NCI-H128 (cell line): ENCODE data around the gene ACSF3.
"Not testable (repeated sequence)": the region's sequence is repeated elsewhere in the genome, so short reads cannot be mapped to it uniquely, and the experiment has no call there.

Source experiments
- DNase-seq: peaks from one replicate; lab custom pipeline; 2025; ENCODE audit not compliant: unreplicated experiment; lab: John Stamatoyannopoulos, UW

ACSF3 gene

DNA sequence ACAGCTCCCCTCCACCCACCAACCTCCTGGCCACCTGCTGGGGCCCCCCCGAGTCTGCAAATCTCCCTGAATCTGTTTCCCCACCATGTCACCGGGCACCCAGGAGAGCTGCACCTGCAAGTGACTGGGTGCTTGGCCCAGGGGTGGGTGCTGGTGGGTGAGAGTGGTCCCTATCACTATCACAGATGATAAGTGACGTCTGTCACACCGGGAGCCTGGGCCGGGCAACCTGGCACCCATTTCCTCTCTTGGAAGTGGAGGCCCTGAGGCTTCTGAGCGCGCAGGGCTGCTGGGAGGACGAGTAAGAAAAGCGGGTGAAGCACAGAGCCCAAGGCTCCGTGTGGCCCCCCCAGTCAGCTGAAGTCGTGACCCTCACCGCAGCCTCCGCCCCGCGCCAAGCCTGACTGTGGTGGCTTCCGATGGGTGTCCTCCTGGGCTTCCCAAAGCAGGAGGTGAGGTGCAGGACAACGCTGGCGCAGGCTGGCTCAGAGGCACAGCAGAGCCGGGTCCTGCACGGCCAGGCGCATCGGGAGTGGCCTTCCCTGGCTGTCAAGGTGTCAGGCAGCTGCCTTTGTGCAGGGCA, 21.0 kb upstream of the ACSF3 start:
- DNase-seq = no peak

DNA sequence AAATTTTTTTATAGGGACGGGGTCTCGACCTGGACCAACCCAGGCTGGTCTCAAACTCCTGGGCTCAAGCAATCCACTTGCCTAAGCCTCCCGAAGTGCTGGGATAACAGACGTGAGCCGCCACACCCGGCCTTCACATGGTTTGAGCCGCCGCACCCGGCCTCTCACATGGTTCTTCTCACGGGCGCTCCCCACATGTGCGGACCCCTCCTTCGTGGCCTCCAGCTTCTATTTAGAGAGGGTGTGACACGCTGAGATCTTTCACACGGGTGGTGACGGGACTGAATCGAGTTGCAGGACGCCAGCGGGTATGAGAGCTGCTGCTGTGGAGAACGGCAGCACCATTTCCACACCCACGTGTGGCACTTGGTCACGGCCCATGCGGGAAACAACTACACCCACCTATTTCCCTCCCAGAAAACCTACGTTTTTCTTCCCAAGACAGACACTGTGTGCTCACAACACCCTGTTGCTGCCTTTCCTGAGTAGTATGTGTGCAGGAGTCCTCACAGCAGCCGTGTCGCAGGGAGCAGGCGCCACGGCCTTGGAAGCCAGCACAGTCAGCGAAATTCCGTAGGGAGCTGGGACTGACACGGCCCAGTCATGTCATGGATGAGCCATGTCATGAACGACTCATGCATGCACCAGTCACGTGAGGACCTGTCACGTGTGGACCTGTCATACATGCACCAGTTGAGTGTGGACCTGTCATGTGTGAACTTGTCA, 20.1 kb upstream of the ACSF3 start:
- DNase-seq = no peak

DNA sequence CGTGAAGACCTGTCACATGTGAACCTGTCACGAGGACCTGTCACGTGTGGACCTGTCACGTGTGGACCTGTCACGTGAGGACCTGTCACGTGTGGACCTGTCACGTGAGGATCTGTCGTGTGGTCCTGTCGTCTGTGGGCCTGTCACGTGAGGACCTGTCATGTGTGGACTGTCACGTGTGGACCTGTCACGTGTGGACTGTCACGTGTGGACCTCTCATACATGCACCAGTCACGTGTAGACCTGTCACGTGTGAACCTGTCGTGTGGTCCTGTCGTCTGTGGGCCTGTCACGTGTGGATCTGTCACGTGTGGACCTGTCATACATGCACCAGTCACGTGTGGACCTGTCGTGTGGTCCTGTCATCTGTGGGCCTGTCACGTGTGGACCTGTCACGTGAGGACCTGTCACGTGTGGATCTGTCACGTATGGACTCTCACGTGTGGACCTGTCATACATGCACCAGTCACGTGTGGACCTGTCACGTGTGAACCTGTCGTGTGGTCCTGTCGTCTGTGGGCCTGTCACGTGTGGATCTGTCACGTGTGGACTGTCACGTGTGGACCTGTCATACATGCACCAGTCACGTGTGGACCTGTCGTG, 19.5 kb upstream of the ACSF3 start:
- not testable (repeated sequence) for DNase-seq

DNA sequence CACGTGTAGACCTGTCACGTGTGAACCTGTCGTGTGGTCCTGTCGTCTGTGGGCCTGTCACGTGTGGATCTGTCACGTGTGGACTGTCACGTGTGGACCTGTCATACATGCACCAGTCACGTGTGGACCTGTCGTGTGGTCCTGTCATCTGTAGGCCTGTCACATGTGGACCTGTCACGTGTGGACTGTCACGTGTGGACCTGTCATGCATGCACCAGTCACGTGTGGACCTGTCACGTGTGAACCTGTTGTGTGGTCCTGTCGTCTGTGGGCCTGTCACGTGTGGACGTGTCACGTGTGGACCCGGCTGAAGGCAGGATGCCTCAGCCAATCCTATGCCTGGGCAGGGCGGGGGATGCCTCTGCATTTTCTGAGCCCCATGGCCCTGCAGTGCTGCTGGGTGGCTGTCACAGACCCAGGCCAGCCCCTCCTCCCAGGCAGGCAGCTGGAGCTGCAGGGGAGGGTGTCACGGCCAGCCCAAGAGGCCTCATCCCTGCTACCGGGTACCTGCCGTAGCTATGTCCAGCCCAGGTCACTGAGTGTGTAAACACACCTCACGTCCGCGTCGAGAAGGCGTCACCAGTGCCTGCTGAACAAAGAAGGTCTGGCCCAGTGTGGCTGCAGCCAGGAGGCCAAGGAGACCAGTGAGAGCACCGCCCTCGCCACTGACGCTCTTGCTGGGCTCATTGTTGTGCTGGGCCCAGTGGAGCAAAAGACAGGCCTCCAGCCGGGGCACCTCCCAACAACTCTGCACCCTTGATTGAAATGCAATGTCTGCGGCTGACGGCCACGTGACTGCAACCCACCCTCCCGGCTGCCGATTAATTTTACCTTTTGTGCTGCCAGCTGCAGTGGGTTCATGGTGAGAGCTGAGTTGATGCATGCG, 18.6 kb upstream of the ACSF3 start:
- no peak for DNase-seq

DNA sequence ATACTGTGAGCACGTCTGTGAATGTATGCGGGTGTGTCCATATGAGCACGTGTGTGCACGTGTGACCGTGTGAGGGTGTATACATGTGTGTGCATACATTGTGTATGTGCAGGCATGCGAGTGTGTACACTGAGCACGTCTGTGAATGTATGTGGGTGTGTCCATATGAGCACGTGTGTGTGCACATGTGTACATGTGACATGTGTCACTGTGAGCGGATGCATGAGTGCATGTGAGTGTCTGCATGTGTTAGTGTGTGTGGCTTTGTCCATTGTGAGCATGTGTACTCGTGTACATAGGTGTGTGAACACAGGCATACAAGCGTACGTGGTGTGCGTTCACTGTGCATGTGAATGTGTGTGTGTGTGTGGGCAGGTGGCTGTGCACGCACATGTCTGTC, 17.5 kb upstream of the ACSF3 start:
- DNase-seq = no peak

DNA sequence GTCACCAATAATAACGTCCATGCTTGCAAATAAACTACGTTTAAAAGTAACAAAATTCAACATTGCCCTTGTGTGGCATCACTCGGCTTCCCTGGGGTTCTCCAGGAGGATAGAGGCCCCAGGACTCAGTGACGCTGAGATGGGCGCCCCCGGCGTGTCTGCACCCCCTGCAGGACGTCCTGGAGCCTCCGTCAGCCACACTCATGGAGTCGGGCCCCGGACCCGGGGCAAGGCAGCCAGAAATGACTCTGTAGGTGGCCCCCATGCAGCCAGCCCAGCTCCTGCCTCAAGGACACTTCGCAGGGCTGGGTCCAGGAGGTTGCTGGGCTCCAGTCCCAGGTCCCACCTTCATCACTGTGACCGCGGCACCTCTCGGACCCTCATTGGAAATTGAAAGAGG, 16.6 kb upstream of the ACSF3 start:
- DNase-seq = no peak

DNA sequence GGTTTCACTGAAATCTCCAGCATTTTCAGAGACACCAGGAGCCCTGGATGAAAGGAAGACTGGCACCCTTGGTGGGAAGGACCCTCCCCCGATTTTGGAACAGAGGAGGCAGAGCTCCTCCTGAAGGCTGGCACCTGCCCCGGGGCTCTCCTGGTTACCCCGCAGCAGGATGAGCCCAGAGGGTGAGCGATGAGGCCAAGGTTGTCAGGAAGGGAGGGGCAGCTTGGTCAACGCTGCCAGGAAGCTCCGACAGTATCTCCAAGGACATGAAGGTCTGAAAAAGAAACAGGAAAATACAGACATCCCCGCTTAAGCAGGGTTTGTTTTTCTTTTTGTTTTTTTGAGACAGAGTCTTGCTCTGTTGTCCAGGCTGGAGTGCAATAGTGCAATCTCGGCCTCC, 15.5 kb upstream of the ACSF3 start:
- DNase-seq = no peak

DNA sequence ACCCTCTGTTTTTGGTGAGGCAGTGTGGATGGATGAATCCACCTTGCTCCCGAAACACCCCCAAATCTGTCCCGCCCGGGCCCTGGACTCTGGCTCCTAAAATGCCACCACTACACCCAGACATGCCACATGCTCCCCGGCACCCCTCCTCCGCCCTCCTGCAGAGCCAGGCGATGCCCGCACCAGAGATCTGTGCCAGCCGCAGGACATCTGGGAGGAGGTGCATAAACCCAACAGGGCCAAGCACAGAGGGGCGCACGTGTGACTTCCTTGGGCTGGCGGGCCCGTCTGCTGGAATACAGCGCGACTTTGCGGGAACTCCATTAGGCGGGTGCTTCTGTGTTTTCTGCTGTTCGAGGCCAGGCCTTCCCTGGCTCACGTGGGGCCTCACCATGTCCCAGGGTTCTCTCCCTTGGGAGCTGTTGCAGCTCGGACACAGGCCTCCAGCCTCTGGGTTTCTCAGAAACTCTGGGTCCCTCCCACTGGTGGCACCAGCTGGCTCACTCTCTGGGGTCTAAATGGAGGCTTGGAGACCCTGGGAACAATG, 14.1 kb upstream of the ACSF3 start:
- no peak for DNase-seq

DNA sequence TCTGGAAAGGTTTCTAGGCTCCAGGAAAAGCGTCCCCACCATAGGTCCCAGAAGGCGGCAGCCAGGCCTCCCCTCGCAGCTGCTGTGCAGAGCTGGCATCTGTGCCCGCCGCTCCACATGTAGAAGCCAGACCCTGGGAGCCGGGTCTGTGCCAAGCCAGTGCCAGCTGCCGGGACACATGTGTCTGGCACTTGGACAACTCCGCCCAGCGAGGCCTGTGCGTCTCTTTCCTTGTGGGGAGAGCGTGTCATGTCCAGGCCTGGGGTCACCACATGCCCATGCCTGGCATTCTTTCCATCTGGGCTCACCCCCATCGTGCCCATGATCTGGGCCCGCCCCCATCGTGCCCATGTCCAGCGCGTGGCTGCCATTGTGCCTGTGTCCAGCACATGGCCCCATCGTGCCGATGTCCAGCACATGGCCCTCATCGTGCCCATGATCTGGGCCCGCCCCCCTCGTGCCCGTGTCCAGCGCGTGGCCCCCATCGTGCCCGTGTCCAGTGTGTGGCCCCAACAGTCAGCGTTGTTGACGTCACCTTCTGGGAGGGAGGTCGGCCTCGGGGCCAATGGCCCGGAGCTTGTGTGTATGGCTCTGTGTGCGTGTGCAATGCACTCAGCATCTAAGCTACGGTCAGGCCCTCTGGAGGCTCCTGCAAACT, 13.3 kb upstream of the ACSF3 start:
- DNase-seq = no peak

DNA sequence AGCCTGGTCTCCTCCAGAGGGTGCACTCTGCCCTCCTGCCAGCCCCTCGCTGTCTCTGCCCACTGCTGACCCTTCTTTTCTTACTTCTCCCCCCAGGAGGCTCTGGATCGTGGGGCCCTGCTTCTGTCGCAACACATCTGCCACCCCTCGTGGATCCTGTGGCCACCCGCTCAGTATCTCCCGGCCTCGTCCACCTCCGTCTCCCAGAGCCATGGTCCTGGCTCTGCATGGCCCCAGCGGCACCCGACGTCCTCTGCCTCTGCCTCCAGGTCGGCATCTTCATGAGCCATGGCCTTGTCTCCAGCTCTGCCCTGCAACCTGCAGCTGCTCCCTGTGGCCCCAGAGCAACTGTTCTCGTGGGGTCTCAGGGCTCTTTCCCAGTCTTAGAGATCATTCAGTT, 12.1 kb upstream of the ACSF3 start:
- DNase-seq = no peak

DNA sequence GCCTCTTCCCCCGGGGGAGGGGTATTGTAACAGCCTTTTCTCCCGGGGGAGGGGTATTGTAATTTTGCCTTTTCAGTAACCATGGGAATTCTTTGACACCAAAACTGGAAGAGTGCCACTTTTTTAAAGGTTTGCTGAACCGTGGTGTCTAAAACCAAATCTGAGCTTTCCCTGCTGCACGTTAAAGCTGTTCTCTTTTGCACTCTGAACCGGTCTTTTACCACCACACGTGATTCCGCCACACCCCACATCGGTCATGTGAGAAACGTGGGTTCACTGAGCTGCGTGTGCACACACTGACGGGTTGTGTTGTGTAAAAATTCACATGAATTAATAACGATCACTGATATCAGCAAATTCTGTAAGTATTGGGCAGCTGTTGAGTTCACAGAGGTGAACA, 9.2 kb upstream of the ACSF3 start:
- no peak for DNase-seq

DNA sequence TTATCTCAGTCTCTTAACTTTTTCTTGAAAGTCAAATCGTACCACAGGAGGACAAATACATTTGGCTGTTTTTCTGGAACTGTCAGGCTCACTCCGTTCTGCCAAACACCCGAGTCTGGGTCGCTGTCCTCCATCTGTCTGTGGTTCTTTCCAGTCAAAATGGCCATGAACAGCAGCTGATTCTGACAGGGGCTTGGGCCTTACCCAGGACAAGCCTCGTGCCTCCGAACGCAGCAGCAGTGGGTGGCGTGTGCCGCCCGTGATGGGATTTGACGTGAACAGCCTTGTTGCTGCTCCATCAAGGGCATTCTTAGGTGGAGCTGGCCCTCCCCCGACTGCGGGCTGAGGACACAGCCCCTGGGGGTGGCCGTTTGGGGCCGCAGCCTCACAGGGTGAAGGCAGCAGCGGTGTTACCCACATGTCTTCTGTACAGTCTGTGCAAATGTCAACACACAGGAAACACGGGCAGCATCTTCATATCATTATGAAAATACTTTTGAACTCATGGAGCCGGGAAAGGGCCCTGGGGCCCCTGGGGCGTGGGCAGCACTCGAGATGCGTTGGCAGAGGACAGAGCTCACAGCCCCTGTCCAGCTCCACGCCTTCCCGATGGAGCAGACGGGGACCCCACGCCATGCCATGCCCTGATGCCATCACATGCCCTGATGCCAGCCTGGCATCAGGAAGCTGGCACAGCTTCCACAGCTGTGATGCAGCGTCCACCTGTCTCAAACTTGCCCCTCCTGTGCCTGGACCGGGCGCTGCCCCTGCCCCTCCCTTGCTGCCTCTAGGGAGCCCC, 8.6 kb upstream of the ACSF3 start:
- no peak for DNase-seq

DNA sequence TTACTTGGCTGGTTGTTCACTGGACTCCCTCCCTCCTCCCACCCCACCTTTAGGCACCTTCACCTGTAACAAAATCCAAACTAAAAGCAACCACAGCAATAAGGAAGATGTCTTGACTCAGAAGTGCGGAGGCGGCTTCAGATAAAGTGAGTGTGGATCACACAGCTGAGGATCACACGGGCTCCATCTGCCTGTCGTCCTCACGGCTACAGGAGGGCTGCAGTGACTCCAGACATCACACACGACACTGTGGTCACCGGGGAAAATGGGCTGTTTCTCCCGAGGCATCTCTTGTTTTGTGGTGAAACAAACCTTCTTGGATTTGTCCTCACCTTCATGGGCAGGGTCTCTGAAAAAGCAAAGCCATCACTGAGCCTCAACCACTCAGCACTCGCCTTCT, 7.9 kb upstream of the ACSF3 start:
- no peak for DNase-seq

DNA sequence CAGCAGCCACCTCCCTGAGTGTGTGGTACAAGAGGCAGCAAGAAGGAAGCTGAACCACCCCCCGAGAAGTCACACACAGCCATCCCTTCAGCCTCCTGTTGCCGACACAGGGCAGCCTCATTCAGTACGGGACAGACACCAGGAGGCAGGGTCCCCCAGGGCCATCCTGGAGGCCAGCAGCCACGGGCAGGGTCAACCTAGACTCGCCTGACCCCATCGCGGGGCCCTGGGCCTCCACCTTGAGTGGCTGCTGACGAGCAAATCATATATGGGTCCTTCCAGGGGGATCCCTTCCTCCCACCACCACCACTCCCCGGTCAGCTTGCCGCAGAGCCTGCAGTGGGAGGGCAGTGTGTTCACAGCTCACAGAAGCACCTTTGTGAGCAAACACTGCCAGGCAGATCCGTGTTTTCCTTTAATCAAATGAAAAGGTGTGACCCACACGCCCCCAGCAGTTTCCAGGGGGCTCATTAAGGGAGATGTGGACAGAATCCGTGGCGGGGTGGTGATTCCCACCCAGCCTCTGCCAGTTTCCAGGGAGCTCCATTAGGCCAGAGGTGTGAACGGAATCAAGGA, 5.6 kb upstream of the ACSF3 start:
- DNase-seq = no peak

DNA sequence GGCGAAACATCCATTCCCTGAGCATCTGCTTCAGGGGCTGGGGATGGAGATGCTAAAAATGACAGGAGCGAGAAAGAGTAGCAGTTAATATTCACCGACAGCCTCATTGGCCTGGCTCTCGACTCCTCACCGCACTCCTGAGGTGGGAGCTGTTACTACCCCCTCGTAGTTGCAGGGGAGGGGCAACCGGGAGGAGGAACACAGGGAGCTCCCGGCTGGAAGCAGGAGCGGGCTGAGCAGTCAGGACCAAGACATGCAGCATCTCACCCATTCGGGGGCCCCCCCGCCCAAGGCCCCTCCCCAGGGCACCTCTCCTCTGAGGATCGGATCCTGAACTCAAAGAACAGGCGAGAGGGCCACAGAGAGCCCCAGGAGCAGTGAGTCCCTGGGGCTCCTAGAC, 4.5 kb upstream of the ACSF3 start:
- DNase-seq = no peak

DNA sequence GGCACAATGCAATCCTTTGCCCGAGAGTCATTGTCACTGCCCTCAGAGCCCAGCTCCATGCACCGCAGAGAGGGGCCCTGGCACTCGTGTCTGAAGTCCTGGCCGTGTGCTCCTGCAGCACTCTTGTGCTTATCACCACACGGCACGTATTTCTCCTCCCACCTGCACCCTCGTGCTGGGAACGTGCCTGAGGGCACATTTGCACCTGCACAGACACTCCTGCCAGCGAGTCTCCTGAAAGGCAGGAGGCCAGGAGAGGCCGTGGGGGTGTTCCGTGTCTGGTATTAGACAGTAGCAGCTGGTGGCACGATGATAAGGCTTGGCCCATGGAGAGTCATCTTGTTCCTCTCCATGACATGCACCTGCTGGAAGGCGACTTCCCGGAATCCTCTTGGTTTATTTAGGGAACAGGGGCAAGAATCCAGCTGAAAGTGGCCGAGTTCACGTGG, 3.4 kb upstream of the ACSF3 start:
- DNase-seq = peak; percentile 63

DNA sequence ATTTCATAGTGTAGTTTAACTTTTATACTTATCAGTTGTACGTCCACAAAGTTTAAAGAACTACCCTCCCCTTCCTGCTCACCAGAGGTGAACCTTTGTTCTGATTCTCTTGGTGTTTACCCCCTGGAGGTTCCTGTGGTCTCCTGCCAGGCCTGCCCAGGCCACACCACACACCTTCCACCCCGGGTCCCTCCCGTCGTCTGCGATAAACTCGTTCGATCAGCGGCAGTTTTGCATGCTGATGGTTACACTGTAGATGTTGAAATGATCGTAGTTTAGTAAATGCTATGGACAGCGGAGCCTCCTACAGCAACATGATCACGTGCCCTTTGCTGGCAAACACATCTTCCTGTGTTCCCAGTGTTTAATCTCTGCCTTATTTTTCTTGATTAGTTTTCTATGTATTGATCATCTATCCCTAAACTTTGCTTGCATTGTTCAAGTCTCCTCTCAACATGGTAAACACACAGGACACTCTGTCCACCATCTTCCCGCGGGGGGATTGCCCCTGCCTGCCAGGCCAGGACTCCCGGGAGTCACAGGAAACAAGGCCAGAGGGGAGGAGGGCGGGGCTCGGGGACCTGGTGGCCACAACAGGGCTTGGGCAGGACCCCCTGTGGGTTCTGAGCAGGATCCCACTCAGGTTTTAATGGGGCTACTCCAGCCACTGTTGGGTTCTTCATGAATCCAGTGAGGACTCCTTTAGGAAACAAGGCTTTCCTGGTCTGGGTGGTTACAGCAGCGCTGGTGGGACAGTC, 2.8 kb upstream of the ACSF3 start:
- no peak for DNase-seq

DNA sequence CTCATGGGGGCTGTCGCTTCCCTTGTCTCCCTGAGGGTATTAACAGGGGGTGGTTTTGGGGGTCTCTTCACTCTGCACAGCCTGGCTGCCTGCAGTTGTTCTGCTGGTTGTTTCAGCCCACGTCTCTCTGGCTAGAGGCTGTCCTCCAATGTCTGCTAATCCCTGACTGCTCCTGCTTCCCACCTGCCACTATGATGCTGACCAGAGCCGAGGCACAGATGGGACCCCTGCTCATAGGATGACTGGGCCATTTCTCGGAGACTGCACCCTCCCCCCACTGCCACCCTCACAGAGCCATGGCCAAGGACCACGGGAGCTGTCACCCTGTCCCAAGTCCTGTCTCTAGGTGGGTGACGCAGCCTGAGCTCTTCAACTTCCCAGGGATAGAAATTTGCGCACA, 1.6 kb upstream of the ACSF3 start:
- DNase-seq = no peak

DNA sequence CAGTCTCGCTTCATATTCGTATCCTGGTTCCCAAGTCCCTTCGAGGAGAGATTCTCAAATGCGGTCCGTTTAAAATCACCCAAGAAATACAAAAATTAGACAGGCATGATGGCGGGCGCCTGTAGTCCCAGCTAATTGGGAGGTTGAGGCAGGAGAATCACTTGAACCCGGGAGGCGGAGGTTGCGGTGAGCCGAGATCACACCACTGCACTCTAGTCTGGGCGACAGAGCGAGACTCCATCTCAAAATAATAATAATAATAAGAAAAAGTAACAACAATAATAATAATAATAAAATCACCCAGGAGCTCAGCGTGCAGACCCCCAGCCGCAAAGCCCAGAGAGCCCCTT, 425 bp upstream of the ACSF3 start:
- not testable (repeated sequence) for DNase-seq
